HL-60/S4 treated with phorbol 12-myristate 13-acetate at 8.2 ng/mL for 4 days and 3 days (cell line): ENCODE data around the gene NCKAP5.

Source experiments
- in situ Hi-C: fragments of 300-500 bp; cut with MboI; formaldehyde crosslinking; loops from 2 replicates; pipeline ENCODE4 v1.15.0; 2022; ENCODE audit warnings: low sequenced_read_pairs

NCKAP5 gene

DNA sequence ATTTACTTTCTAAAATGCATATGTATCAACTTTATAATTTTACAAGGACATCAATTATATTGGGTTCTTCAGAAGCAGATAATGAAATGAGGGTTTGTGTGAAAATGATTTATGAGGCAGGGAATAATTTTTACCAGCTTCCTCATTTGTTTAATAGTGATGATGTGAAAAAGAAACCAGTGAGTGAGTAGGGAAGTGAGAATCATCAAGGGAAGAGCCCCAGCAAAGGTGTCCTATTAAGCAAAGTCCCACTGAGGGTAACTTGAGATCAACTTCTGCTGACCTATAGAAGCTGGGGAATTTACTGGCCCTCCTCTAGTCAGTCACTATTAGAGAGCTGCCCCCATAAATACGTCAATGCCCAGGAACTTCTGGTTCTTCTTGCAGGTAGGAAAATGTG, 631.5 kb downstream of the NCKAP5 start:
- in situ Hi-C loops, result no loop called here

DNA sequence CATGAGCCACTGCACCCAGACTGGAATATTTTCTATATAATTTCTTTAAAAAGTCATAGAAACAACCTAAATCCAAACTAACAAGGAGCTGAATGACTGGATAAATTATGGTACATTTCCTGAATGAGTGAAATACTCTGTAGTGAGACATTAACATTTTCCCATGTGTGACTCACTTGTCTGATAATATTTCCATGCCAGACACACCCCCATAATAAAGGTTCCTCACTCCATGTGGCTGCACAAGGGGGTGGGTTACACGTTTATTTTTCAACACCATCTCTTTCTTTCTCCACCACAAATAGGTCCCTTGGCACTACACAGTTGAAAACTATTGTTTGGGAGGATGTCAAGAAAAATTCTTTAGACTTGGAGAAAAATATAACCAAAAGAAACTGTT, 632.0 kb downstream of the NCKAP5 start:
- in situ Hi-C loops, result no loop called here

DNA sequence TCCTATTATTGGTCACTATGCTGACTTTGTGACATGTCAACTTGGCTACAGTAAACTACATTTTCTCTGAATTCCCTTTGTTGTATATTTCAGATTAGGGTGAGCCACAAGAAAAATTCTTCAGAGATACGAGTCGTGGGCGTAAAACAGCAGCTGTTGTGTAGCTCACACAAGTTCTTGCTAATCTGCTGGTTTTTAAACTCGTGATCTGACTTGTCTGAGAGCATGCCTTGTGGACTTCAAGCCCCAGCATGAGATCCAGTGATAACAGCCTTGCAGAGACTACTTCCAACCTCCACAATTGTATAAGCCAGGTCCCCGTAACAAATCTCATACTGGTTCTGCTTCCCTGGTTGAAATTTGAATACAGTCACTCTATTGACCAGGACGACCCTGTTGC, 638.5 kb downstream of the NCKAP5 start:
- in situ Hi-C loops, result no loop called here

DNA sequence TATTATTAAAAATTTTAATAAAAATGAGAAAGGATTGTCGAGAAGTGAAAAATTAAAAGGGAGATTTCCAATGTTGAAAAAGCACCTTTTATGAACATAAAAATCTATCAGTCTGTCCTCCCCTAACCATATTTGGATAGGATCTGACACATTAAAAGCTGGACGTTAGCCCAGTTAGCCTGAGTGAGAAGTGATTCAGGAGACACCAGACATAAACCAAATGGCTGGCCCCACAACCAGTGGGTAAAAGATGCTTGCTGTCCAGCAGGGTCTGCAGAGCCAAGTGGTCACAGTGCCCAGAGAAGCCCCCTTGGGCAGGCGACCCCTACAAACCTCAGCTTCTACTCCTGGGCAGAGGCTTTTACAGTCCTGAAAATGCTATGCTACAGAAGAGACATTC, 644.5 kb downstream of the NCKAP5 start:
- in situ Hi-C loops, result no loop called here

DNA sequence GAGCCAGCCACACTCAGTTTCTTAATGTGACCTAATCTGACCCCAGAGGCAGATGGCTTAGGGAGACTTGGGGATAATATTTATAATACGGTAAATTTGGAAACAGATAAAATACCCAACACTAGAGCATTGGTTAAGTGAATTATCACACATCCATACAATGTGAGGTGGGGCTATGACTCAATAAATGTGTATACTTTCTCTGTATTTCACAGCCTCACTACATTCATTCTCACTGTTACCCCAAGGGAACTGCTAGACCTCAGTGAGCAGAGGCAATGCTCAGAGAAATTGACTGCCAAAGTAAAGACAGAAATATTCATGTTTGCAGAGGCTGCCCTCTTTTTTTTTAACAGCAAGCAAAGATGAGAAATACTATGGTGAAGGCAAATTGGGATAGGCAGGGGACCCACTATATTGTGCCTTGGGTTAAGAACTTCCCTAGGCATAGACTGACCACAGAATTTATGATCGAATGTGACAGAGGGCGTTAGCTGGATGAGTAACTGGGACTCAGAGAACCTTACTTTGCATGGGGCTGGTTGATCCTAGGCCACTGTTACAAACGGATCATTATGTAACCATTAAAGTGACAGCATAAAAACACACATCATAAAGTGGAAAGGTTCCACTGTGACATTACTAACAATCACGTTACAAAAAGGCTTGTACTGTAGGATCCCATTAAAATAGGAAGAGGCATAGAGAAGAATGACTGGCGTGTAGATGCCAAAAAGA, 652.3 kb downstream of the NCKAP5 start:
- in situ Hi-C loops, result no loop called here

DNA sequence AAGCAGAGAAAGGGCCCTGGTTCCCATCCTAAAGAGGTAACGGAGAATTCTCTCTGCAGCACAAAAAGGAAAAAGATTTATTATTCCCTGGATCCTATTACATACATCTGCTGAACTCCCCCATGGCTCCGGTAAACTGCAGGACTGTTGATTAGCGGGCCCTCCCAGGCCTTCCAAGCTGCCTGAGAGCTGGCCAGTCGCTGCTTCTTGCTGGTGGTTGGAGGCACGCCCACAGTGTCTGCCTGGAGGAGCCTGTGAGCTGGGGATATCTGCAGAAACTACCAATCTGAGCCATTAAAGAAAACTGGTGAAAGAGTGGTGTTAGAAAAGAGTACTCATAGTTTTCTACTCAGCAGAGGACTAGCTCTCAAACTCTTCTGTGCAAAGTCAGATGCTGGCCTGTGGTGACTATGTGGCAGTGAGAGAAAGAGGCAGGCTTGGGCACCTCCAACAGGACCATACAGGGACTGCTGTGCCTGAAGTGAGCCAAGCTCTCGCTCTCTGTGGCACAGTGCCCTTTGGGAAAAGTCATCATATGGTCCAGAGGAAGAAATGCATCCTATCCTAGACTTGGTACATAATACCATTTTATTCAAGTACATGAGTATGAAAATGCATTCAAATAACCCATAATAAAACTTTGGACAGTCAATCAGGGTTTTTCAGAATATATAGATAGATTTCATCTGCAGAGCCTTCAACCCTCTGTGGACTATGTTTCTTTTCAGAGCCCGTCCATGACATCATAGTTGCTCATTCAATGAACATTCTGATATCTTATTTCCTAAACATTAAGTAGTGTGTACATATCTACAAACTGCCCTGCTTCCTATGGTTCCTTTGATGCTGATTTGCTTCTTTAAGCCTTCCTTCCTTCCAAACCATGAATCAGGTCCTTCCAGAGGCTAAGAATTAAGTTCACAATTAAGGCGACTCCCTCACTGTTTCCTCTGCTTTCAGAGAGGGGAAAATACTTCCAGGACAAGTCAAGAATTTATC, 656.2 kb downstream of the NCKAP5 start:
- in situ Hi-C loops, result no loop called here

DNA sequence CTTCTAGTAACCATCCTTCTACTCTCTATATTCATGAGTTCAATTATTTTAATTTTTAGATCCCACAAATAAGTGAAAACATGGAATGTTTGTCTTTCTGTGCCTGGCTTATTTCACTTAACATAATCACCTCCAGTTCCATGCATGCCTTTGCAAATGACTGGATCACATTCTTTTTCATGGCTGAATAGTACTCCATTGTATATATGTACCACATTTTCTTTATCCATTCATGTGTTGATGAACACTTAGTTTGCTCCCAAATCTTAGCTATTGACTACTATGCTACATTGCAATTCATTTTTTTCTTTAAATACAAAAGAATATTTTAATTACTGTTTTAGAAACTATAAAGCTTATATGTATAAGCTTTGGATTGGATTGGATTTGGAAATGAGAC, 657.8 kb downstream of the NCKAP5 start:
- in situ Hi-C loops, result no loop called here

DNA sequence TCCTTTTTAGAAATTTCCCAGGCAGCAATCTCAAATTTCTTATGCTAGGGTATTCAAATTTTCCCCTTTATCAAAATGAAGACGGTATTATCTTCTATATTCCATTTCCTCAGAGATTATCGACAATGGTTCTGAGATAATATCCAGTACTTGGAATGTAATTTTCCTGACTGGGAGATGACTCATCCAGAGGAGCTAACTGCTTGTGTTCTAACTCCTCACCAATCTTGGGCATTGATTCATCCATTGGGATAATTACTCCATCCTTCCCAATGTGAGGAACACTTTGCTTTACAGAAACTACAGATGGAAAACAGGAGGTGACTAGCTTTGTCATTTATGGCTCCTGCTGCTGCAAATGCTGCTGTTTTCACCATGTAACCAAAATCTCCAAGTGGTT, 658.8 kb downstream of the NCKAP5 start:
- in situ Hi-C loops, result no loop called here

DNA sequence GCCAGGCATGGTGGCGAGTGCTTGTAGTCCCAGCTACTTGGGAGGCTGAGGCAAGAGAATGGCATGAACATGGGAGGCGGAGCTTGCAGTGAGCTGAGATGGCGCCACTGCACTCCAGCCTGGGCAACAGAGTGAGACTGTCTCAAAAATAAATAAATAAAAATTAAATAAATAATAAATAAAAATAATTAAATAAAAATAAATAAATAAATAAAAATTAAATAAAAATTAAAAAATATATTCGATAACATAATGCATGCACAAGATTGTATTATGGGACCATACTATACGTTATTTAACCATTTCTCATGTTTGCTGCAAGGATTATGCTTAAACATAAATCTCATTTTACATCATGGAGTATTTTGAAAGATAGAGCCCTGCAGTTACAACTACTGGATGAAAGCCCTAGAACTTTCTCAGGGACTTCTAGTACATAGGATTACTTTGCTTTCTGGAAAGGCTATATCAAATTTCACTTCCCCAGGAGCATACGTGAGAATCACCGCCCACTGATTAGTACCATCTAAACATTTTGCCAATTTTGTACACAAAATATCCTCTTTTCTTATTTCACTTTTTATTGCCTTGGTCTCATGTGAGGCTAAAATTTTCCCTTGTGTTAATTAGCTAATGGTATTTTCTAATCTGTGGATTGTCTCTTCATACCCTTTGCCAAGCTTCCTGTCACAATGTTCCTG, 664.0 kb downstream of the NCKAP5 start:
- in situ Hi-C loops, result no loop called here

DNA sequence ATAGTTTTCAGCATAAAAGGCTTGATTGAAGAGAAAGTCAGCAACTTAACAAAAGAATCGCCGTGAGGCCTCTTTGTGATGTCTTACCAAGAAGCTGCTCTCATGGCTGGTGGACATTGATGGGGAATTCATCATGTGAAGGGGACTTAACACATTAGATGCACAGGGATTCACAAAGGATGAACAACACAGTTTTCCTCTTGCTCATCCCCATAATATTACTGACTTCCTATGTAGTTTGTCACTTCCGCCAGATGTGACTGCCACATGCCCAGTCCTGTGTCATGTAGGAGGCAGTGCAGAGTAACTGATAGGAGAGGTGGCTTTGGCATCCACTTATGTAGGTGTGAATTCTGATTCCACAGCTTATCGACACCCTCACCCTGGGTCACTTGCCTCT, 665.6 kb downstream of the NCKAP5 start:
- in situ Hi-C loops, result no loop called here

DNA sequence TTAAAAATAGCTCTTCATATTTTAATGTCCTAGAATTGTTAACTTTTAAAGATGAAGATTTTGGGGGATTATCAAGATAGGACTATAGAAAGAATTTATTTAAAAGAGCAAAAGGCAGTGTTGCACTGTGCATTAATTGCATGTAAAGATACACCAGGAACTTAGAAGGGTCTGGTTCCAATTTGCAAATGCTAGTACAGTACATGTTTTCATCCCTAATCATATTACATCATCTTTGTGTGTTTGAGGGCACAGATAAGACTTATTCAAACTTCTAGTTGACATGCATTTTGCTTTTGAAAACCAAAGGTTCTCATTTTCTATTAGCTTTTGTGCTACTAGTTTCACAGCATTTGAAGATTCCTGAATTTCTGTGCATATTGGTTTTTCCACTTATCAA, 666.6 kb downstream of the NCKAP5 start:
- in situ Hi-C loops, result no loop called here

DNA sequence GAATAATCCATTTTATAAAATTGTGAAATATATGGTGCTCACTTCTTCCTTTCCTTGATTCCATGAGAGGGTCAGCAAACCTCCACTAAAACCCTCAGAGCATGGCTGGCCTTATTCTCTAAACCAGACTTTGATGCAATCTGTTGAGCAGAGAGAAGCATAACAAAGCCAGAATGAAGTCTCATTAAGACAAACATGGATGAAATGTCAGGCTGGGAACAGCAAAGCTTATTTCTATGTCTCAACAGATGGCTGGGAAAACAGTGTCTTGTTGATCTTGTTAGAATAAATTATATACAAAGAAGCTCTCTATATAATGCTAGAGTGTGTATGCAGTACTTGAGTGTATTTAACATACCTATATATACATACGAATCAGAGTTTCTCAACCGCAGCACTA, 671.2 kb downstream of the NCKAP5 start:
- in situ Hi-C loops, result no loop called here

DNA sequence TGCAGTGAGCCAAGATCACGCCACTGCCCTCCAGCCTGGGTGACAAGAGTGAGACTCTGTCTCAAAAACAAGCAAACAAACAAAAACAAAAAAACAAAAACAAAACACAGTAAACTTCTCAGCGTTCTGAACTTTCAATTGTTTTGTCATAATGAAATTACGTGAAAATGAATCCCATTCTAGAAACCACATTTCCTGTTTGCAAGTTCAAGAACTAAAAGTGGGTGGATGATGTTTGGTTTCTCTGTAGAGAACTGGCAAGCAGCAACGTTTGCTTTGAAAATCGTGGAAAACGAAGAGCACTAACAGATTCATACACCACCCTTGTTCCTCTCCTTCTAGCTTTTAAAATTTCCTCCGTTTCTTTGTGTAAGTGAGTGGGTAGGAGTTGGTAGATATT, 672.2 kb downstream of the NCKAP5 start:
- in situ Hi-C loops, result no loop called here

DNA sequence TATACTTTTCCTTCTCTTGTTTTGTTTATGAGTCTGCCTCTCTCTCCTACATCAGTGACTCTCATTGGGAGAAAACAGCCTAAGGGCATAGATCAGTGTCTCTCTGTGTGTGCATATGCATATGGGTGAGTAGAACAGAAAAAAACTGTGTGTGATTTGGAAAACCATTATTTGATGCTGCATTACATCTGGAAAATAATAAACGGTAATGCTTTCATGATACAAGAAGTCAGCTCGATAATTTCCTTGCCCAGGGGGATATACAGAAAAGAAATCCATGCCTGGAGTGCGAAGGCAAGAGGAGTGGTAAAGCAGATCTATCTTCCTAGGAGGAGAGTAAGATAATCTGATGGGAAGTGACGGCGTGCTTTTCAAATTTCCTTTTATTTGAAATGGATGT, 676.8 kb downstream of the NCKAP5 start:
- in situ Hi-C loops, result no loop called here

DNA sequence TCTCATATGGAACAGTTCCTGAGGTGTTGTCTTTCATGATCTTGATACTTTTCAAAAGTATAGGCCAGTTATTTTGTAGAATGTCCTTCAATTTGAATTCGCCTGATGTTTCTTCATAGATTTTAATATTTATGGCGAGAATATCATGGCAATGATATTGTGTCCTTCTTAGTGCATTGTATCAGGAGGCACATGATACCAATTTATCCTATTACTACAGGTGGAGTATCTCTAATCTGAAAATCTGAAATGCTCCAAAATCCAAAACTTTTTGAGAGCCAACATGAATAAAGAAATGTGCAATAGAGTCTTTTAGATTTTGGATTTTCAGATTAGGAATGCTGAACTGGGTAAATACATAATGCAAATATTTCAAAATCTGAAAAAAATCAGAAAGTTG, 681.7 kb downstream of the NCKAP5 start:
- in situ Hi-C loops, result no loop called here

DNA sequence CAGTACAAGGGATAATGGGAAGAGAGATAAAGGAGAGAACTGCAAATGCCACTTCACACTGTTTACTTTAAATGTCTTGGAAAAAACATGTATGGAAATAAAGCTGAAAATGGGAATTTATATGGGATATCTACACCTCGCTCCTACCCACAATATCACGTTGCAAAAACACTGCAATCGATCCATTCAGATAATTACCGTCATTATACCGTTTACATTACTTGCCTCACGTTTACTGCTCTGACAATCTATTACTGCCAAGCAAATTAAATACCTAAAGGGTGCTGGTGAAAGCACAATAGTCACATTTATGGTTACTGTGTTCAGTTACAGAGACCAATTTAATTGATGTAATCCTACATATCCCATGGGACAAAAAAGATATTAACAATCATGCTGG, 683.6 kb downstream of the NCKAP5 start:
- in situ Hi-C loops, result no loop called here

DNA sequence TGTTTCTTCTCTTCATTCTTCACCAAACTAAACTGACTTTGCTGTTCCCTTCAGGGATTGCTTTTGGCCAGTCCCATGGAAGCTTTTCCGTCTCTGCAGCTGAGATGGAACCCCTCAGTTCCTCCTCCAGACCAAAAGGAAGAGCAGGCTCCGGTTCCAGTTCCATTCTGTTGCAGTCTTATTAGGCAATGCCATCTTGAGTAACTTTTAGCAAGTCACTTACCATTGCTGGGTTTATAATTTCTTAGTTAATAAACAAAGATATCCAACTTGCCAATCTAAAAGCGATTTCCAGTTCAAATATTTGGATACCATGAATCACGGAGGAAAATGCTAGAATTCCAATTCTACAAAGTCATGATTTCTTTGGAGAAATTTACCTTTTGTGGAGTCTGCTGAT, 684.0 kb downstream of the NCKAP5 start:
- in situ Hi-C loops, result no loop called here

DNA sequence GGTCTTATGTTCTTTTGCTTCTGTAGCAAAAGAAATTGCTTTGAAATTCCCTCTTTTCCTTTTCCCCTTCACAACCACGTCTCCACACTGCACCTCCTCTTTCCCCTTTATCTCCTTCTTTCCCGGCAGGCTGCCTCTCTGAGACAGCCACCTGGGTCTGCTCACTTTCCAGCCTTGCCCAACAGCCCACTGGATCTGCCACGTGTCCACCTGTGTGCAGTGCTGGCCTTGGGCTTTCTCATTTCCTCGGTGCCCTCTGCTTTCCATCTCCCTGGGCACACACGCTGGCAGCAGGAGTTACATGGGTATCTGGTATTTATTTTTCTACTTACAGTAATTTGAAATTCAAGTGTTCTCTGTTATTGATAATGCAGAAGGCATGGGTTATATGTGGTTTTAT, 684.8 kb downstream of the NCKAP5 start:
- in situ Hi-C loops, result no loop called here

DNA sequence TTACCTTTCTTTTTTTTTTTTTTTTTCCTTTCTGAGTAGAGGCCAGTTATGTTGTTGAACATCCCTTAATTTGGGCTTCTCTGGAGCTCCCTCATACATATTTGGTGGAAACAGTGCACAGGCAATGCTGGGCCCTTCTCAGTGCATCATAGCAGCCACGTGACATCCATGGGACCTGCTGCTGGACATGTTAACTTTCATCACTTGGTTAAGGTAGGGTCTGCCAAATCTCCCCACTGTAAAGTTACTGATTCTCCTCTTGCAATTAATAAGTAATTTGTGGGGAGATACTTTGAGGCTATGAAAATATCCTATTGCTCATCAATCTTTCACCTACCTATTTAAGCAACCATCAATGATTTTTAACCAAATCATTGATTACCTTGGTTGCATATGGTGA, 686.7 kb downstream of the NCKAP5 start:
- in situ Hi-C loops, result no loop called here

DNA sequence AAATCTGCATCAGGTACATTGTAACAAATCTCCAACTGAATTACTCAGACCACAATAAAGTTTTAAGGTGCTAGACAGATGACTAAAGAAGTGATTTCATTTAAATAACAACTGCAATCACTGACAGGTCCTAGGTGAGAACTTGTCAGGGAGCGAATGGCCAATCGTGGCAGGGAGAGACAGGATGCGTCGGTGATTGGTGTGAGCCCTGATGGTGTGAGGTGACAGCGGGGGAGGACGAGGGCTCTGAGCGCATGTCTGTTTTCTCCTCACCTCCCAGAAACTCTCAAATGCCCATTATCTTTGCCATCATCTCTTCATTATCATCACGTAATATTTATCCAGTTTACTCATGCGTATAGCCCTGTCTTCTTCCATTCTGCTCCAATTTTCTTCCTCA, 690.3 kb downstream of the NCKAP5 start:
- in situ Hi-C loops, result no loop called here

DNA sequence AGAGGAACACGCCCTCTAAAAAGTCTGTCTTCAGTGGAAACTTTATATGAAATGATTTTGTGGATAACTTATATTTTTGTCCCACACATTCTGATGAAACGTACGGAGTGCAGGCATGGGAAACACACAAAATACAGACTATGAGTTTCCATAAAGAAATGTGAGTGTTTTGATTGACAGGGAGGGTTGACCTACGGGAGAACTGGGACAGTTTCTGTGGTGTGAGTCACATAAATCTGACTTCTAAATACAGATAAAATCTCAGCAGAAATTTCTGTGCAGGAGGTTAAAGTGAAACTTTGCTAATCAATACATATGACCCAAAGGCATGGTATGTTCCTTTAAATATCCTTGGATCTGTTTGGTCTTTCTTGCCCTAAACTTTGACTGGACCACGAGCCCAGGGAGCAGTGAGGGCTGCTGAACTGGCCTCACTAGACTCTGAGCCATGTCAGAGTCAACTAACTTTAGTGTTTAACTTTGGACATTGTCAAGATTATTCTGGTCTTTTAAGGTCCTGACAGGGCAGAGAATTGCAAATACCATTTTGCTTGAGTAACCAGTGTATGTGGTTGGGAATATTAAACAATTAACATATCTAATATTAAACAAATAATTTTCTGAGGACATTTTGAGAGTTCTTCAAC, 691.4 kb downstream of the NCKAP5 start:
- in situ Hi-C loops, result no loop called here
